GM18499 (cell line): ENCODE measurements around the gene EMILIN3.

ENCODE experiments used
- ATAC-seq: cut with Tn5 transposase; IDR thresholded peaks from one replicate; pipeline ENCODE4 v1.9.1; 2021; ENCODE audit warnings: moderate number of reproducible peaks; ENCODE audit not compliant: insufficient read depth, unreplicated experiment

The EMILIN3 gene

DNA sequence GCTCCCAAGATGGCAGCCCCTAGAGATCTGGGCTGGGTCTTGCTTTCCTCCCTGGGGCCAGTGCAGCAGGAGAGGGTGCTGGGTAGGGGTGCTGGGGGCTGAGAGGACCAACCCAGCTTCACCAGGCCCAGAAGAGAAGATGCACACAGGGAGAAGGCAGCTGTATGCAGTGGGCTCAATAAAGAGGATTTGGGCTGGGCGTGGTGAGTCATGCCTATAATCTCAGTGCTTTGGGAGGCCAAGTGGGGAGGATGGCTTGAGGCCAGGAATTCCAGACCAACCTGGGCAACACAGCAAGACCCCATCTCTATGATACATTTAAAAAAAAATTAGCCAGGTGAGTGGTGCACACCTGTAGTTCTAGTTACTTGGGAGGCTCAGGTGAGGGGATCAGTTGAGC lies 25.7 kb upstream of the EMILIN3 start:
- no peak for ATAC-seq

DNA sequence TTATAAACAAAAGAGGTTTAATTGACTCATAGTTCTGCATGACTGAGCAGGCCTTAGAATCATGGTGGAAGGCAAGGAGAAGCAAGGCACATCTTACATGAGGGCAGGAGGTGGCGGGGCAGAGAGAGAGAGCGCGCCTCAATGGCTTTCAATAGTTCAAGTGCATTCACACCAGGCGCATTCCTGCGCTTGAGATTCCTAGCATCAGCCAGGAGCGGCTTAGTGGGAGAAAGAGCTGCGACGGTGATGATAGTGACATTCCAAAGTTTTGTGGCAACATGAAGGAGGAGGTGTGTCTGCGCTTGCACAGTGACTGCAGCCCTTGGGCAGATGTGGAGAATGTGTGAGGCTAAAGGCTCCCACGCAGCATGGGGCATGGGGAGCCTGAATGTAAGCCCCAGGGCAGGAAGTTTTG lies 25.0 kb upstream of the EMILIN3 start:
- ATAC-seq: no peak

DNA sequence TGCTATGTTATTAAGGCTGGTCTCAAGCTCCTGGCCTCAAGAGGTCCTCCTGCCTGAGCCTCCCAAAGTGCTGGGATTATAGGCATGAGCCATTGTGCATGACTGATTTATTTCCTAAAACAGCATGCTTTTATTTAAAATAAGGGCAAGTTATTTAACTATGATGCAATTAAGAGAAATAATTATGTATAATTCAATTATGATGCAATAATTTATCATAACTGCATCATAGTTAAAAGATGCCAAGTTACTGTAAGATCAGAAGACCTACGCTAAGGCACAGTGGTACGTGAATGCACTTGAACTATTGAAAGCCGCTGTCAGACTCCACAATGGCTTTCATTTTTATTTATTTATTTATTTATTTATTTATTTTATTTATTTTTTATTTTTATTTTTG lies 24.3 kb upstream of the EMILIN3 start:
- ATAC-seq: no peak

DNA sequence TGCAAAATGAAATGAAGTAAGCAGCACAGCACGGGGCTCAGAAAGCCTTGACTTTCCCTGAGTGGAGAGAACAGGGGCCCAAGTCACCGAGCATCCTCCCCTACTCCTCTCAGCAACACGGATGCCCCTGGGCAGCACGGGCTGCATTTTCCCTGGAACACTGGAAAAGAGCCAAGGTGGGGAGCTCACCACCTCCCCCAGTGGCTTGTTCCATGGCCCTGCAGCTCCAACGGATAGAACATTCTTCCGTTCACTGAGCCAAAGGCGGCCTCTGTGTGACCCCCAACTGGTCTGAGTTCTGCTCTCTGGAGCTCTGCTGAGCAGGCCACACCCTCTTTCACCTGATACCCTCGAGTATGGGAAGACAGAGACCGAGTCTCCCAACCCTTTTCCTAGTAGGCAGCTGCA lies 20.8 kb upstream of the EMILIN3 start:
- no peak for ATAC-seq

DNA sequence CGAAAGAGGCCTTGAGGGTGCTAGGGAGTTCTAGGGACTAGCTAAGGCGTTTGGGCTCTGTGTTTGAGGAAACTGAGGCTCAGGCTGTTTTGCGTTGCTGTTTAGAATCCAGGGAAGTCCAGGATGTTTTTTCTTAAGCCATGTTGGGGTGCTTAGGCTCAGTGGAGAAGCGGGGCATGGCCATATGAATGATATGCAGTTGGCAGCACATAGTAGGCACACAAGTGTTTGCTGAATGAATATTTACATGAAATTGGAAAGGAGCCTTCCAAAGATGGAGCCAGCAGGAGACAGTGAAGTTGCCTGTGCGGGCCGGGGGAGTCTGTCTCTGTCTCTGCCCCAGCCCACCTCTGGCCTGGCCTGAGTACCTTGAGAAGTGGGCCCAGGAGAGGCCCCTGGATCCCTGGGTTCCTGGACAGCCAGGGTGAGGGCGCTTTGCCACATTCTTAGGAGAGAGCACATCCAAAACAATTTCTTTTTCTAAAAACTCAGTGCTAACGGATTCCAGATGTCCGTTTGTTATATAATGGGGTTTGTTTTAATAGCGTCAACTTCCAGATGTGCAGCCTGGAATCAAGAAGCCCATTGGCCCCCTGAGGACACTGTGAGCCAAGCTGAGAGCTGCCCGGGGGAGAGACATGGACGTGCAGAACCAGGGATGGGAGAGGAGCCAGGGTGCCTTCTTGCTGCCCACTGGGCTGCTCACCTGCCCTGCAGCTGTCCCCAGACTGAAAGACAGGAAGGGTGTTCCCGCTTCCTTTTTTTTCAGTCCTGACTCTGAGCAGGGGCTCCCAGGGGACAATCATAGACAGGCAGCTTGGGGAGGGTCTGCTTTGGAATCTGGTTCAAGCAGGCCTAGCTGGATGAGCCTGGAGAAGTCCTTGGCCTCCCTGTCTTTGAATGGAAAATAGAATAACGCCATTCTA lies 20.1 kb upstream of the EMILIN3 start:
- ATAC-seq: no peak

DNA sequence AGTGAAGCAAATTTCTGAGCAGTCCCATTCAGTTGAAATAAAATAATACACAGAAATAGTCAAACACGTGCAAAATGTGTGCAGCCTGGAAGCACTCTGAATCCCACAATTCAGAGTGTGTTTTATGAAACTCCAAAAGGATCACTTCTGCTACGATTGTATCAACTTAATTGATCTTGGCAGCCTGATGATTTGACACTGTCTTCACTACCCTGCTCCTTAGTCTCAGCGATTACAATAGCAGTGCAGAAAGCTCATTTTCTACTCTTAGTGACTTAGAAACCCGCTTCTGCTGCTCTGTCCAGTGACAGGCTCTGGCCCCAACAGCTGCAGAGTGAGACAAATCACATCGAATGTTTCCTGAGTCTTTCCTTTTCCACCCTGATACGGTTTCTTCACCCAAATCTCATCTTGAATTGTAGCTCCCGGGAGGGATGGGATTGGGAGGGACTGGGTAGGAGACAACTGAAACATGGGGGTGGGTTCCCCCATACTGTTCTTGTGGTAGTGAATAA lies 16.2 kb upstream of the EMILIN3 start:
- no peak for ATAC-seq

DNA sequence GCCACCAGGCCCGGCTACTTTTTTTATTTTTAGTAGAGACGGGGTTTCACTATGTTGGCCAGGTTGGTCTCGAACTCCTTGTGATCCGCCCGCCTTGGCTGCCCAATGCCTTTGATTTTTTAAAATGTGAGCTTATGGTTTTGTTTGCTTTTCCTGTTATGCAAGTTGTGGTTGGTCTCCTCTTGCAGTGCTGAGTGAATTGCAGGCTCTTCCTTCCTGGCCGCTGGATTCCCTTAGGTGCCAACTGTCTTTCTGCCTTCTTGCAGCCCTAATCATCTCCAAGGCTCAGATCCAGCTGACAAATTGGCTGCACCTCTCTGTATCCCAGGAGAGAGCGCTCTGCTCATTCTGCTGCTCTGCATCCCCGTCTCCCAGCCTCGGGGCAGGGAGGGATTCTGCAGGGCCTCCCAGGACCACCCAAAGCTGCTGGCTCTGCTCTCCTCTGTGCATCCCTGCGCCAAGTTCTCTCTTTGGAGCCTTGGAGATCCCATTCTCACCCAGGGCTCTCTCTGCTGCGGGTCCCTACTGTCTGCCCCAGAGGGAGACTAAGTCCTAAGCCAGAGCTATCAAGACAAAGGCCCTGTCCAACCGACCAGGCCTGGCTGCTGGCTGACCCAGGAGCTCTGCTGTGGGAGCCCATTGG lies 14.1 kb upstream of the EMILIN3 start:
- ATAC-seq: no peak

DNA sequence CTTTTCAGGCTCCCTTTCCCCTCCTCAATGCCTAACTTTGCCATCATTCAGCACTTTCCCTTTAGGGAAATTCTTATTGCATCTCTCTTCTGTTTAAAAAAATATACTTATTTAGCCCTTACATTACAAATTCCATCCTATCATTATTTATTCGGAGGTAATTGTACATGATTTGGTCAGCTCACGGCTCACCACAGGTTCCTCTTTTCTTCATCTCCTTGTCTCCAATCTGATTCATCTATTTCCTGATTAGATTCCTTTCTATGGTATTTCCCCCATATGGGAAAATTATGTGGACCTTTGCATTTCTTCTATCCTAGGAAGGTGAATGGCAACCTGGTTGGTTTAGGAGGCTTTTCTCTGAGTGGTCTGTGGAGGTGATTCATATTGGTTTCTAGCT lies 12.9 kb upstream of the EMILIN3 start:
- no peak for ATAC-seq

DNA sequence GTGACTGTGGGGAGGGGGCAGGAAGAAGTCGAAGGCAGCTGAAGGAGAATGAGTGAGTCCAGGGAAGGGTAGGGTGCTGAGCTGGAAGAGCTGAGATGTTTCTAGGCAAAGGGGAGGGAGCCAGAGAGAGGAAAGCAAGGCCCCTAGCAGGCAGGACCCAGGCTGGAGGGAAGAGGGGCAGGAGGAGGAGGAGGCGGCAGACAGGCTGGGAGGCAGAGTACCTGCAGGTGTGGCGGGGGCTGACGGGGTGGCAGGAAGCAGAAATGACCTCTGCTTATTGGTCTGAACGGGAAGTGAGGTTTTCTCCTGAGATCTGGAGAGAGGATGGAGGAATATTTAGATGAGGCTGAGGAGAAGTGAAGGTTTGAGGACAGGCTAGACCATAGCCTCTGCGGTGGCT lies 10.7 kb upstream of the EMILIN3 start:
- ATAC-seq: no peak

DNA sequence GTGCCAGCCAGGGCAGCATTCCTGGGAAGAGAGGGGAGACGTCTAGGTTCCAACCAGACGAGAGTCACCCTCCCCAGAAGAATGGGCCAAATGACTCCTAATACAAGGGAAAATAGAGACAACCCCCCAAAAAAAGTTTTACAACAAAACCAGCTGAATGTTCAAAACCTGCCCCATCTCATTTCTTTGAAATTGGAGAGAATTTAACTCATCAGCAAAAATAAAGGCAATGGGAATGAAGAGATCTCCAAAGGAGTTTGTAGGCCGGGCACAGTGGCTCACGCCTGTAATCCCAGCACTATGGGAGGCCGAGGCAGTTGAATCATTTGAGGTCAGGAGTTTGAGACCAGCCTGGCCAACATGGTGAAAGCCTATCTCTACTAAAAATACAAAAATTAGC lies 9.7 kb upstream of the EMILIN3 start:
- no peak for ATAC-seq

DNA sequence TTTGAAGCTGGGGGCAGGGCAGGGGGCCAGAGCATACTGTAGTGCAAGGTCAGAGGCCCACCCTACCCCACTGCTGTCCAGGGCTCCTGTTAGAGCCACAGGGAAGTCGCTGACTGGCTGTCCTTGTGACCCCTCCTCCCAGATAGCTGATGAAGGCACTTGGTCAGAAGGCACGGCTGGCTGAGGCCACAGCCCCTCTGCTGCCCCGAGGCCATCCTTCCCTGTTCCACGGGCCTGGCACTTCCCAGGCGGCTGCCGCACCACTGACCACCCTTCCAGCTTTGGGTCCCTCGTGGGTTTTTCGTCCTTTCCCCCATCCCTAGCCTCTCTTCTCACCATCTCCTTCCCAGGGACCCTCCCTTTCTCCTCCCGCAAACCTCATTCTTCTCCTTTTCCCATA lies 9.2 kb upstream of the EMILIN3 start:
- ATAC-seq: no peak

DNA sequence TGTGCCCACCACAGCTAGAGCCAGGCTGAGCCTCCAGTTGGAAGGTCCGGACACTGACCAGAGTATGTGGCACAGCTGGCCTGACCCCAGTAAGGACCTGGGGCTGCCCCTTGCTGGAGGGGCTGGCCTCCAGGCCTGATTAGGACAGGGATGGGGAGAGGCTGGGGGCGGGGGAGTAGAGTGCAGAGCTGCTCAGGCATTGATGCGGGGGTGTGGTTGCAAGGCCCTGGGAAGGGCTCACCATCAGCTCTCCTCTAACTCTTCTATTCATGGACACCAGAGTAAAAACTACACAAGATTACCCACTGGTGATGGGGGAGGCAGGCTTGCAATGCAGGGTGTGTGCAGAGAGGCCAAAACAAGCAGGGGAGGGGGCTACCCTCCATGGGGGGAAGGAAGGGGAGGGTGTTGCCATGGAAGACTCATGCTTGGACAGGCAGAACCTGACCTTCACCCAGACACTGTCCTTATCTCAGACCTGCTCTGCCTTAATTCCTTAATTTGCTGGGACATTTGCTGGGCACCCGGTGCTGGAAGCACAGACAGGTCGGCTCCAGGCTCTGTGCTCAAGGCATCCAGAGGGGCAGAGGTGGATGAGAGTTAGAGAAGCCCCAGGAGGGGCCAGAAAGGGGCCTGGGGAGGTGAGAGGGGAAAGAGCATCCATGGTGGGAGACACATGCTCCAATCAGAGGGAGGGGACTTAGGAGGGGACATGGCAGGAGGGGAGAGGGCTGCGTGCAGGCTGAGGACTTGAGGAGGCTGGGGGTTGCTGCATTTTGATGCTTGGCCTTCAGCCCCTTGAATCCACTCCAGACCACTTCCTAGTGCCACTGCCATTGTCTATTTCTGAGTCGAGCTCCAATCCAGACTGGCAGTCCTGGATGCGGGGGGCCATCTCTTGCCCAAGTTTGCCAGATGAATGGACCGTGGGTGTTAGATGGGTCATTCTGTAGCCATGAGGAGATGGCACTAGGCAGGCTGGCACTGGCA lies 7.6 kb upstream of the EMILIN3 start:
- no peak for ATAC-seq

DNA sequence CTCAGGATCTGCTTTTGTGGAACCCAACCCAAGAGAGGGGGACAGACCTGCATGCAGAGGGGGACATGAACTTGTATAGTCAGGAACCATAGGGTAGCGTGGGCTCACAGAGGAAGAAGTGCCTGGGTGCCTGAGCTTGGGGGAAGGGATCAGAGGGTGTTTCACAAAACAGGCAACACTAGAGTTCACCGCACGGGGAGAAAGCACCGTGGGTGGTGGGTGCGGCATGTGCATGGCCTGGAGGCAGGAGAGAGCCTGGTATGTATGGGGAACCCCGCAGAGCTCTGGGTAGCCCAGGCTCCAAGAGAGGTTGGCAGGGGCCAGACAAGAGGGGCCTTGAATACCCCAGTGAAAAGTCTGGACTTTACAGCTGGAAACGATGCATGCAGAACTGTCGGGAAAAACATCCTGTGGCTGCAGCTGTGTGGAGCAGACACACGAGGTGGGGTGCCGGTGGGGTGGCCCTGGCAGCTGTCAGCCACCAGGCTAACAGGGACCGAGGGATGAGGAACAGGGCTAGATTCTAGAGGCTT lies 6.7 kb upstream of the EMILIN3 start:
- ATAC-seq: no peak

DNA sequence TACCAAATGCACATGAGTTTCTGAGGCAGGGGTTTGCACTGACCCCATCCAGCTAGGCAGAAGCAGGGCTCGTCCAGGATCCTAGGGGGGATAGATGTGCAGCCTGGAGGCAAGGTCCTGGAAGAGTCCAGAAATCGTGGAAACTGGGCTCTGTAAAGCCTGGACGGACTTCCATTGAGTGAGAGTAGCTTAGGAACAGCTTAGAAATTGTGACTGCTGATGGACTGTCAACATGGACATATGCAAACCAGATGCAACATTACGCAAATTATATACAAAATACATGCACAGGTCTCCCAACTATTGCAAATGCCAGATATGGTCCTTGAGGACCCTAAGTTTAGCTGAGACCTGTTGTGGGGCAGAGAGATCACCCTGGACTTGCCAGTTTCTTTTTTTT lies 4.8 kb upstream of the EMILIN3 start:
- ATAC-seq: no peak

DNA sequence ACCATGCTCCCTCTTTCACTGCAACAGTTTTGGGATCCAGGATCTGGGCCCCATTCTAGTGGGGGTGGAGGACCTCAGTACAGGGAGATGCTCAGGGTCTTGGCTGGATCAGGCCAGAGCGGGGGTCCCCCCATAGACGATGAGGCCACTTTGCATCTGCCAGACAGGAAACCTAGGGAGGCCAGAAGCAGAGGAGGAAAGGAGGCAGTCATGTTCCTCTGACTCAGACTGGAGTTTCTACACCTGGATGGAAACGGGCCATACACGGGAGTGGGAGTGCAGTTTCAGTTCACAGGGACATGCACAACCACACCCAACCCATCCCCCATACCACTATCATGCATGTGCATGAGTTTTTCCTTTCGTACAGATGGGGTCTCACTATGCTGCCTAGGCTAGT lies 3.6 kb upstream of the EMILIN3 start:
- ATAC-seq: no peak

DNA sequence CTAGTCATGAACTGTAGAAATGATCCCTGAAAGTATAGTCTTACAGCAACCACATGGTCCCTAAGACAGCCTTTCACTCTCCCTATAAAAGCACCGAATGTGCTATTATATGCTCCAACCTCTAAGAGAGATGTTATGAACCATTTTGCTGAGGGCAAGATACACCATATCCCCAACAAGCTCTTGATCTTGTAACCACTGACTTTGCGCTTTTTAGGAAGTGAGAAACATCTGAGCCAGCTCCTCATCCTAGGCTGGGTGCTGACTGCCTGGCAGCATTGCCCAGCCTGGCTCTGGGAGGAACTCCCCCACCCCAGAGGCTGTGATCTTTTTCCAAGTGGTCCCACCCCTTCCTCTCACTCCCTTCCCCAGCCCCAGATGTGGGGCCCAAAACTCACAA lies 3.1 kb upstream of the EMILIN3 start:
- no peak for ATAC-seq

DNA sequence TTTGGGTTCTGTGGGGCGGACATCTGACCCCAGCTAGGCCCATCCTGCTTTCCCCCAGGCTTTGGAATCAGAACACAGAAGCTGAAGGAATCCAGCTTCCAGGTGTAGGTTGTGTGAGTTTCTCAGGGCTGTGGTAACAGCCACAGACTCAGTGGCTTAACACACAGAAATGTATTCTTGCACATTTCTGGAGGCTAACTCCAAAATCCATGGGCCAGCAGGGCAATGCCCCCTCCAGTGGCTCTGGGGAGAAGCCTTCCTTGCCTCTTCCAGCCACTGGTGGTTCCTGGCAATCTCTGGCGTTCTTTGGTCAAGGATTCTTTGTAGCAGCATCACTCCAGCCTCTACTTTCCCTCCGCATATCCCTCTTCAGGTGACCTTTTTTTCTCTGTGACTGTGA lies 1.3 kb upstream of the EMILIN3 start:
- no peak for ATAC-seq

DNA sequence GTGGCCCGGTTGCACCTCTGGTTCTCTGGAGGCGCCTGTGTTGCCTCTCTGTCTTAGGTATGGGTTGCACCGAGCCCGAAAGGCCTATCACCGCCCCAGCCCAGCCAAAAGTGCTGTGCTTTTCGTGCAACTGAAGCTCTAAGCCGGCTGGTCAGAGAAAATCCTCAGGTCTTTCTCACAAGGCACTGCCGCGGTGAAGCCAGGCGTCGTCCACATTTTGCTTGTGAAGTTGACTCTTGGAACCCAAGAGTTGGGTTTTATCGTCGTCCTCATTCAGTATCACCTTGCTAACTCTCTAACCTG lies 726 bp upstream of the EMILIN3 start:
- no peak for ATAC-seq

DNA sequence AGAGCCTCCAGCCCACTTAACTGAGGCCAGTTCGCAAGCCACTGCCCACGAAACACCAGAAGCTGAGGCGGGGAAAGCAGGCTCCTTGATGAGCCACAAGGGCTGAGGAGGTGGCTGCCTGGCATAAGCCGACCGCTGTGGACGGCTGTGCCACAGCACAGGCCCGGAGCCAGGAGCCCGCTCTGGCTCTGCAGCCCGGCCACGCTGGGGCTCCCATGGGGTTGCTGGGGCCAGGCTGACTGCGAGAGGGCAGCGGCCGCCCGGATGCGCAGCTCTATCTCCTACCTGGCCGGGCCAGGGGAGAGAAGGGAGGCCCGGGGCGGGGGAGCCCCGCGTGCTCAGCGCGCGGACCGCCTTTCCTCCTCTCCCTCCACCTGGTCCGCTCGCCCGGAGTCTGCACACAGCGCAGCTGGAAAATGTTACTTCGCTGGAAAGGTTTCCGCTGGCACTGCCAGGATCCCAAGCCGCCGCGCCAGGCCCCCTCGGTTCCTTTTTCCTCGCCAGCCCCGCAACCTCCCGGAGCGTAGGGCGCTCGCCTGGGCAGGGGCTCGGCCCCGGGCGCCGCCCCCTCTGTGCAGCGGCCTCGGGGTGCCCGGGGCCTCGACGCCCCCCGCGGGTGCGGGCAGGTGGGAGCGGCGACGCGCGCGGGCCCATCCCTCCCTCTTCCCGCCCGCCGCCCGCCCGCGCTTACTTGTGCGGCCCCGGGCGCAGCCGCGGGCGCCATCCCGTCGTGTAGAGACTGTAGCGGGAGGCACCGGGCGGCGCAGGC lies 657 bp downstream of the EMILIN3 start:
- no peak for ATAC-seq
